HepG2 (cell line): ENCODE data around the gene PAPSS1. TPM values are rescaled to one million over a fixed set of nuclear protein-coding genes. Genes with fewer than 3 reads are reported as not detected.

Source experiments
- ATAC-seq: fragments of 200-7000 bp; cut with Tn5 transposase; 3 replicates; pipeline ENCODE4 v1.9.1; 2020; ENCODE audit warnings: mild to moderate bottlenecking, moderate library complexity
- BruUV-seq: library from RNA; stranded (reverse); fragments of 400-500 nt; replicated peaks from 2 replicates; lab custom pipeline; 2021; lab: Mats Ljungman, UMichigan
- CTCF ChIA-PET: fragments of 300-600 bp; formaldehyde crosslinking; extraction: SDS; loops from one replicate; lab custom pipeline; 2021; ENCODE audit warnings: low total read pairs, inconsistent platforms, low intra/inter-chr PET ratio; lab: Yijun Ruan, JAX
- POLR2A ChIA-PET: fragments of 350-600 bp; sonication (Branson Sonifier 250); formaldehyde crosslinking; loops from one replicate; lab custom pipeline; 2020; ENCODE audit warnings: antibody characterized with exemption, inconsistent platforms; lab: Yijun Ruan, JAX
- DNase-seq: peaks from one replicate; pipeline ENCODE4 v3.0.0-alpha.2; 2015; ENCODE audit warnings: low spot score
- FAIRE-seq: peaks from 3 replicates; lab custom pipeline; 2011; peaks lifted over from hg19 to GRCh38; lab: Jason Lieb, UNC
- H2AFZ ChIP-seq: one replicate; pipeline ENCODE4 v1.6.1; 2011; ENCODE audit warnings: low read length, inconsistent platforms
- H3K27ac ChIP-seq: fragments of 300-600 bp; 3 replicates; pipeline ENCODE4 v1.8.0; 2011; ENCODE audit warnings: mixed run types, mild to moderate bottlenecking, mixed read lengths, low read length, inconsistent platforms; ENCODE audit not compliant: insufficient read depth; ENCODE audit errors: extremely low read length
- H3K27me3 ChIP-seq, 2 experiments: fragments of 200-600 bp in 1 of 2; 2 replicates in 1 of 2; 3 replicates in 1 of 2; pipeline versions ENCODE4 v1.6.0 to v1.8.0; 2011; ENCODE audit warnings: low read length in 2 of 2, mild to moderate bottlenecking in 2 of 2, moderate library complexity in 2 of 2, inconsistent platforms in 1 of 2; ENCODE audit not compliant: insufficient read depth in 2 of 2, control insufficient read depth in 1 of 2
- H3K36me3 ChIP-seq, 2 experiments: fragments of 200-600 bp in 1 of 2; replicated peaks in 1 of 2; 2 replicates in 1 of 2; 3 replicates in 1 of 2; pipeline versions ENCODE4 v1.5.1 to v1.8.0; 2011; ENCODE audit warnings: low read length in 2 of 2, inconsistent platforms in 1 of 2; ENCODE audit not compliant: insufficient read depth in 2 of 2, control insufficient read depth in 1 of 2
- H3K4me1 ChIP-seq: 2 replicates; pipeline ENCODE4 v1.5.1; 2012; ENCODE audit warnings: low read length, inconsistent platforms; ENCODE audit not compliant: insufficient read depth
- H3K4me2 ChIP-seq: 2 replicates; pipeline ENCODE4 v1.6.0; 2011; ENCODE audit warnings: low read depth, low read length, inconsistent platforms
- H3K4me3 ChIP-seq, 3 experiments: fragments of 200-600 bp in 1 of 3; sonication (generic), shearing (Covaris generic) in 1 of 3; replicated peaks in 1 of 3; 2 replicates each; pipeline ENCODE4 v1.5.1; 2011 to 2016; ENCODE audit warnings: low read length in 3 of 3, inconsistent platforms in 2 of 3, low read depth in 2 of 3, mild to moderate bottlenecking in 2 of 3, control low read depth in 1 of 3, mixed read lengths in 1 of 3; ENCODE audit not compliant: insufficient read depth in 1 of 3
- H3K79me2 ChIP-seq: one replicate; pipeline ENCODE4 v1.6.1; 2011; ENCODE audit warnings: low read length, inconsistent platforms; ENCODE audit not compliant: insufficient read depth
- H3K9ac ChIP-seq: 2 replicates; pipeline ENCODE4 v1.6.0; 2011; ENCODE audit warnings: mild to moderate bottlenecking, low read depth, low read length, inconsistent platforms; ENCODE audit not compliant: insufficient read depth
- H3K9me3 ChIP-seq: 2 replicates; pipeline ENCODE4 v1.5.1; 2012; ENCODE audit warnings: mild to moderate bottlenecking, low read length
- H4K20me1 ChIP-seq: 2 replicates; pipeline ENCODE4 v1.6.0; 2011; ENCODE audit warnings: inconsistent platforms, mild to moderate bottlenecking, low read length, moderate library complexity; ENCODE audit not compliant: insufficient read depth
- CEBPB ChIP-seq: IDR thresholded peaks from 2 replicates; pipeline ENCODE4 v1.6.1; 2011; ENCODE audit warnings: low read depth, low read length, improper control_type of control experiment, borderline replicate concordance
- CHCHD3 ChIP-seq: sonication (generic); formaldehyde crosslinking; IDR thresholded peaks from 2 replicates; pipeline ENCODE4 v1.8.0; 2022; ENCODE audit warnings: mild to moderate bottlenecking, missing genetic modification reagents, moderate library complexity
- CHD2 ChIP-seq: IDR thresholded peaks from 2 replicates; pipeline ENCODE4 v1.6.1; 2011; ENCODE audit warnings: low read depth, low read length, improper control_type of control experiment
- RCOR2 ChIP-seq: IDR thresholded peaks from 2 replicates; pipeline ENCODE4 v1.6.1; 2016; ENCODE audit warnings: missing biosample characterization, missing genetic modification reagents
- RFX1 ChIP-seq: fragments of 450-650 bp; IDR thresholded peaks from 2 replicates; pipeline ENCODE4 v1.6.1; 2017
- SOX6 ChIP-seq, 2 experiments: fragments of 450-650 bp in 1 of 2; sonication (generic) in 1 of 2; formaldehyde crosslinking in 1 of 2; IDR thresholded peaks; 2 replicates each; pipeline versions ENCODE4 v1.4.0 to v1.6.1; 2017 to 2020; ENCODE audit warnings: antibody characterized with exemption in 1 of 2, mild to moderate bottlenecking in 1 of 2, missing genetic modification reagents in 1 of 2
- ZMYM4 ChIP-seq: sonication (generic); formaldehyde crosslinking; IDR thresholded peaks from 2 replicates; pipeline ENCODE4 v1.8.1; 2023; ENCODE audit warnings: mild to moderate bottlenecking, missing genetic modification reagents
- ZNF75D ChIP-seq: sonication (generic); formaldehyde crosslinking; IDR thresholded peaks from 2 replicates; pipeline ENCODE4 v1.8.1; 2023; ENCODE audit warnings: missing genetic modification reagents, mild to moderate bottlenecking, borderline replicate concordance
- WGBS: methylation state at CpG from one replicate; pipeline ENCODE4 v1.1.6; 2017; ENCODE audit warnings: low lambda C conversion rate; 5-methylcytosine and 5-hydroxymethylcytosine counted together
- in situ Hi-C: cut with HindIII; loops from 2 replicates; pipeline ENCODE4 v1.10.0; 2017; ENCODE audit warnings: low pct_unique_long_range_greater_than_20kb; ENCODE audit not compliant: extremely low pct_ligation_motif_present
- intact Hi-C: fragments of 100-400 bp; cut with micrococcal nuclease; formaldehyde crosslinking; loops from one replicate; pipeline ENCODE4 v1.10.0; 2022; ENCODE audit not compliant: unreplicated experiment
- polyA plus RNA-seq, 8 experiments: library from polyadenylated mRNA; depleted of rRNA in 3 of 8; stranded (reverse) in 7 of 8; unstranded in 1 of 8; fragments of >200 nt; fragmentation: Illumina TruSeq in 4 of 8; extraction: Trizol in 4 of 8; gene quantifications; 2 replicates each; pipeline versions ENCODE4 v1.2.1 to v1.2.3, GENCODE V29; 2011 to 2016; ENCODE audit warnings: low read depth in 4 of 8, missing spikeins in 1 of 8, mixed read lengths in 1 of 8; ENCODE audit not compliant: insufficient read depth in 1 of 8
- total RNA-seq, 5 experiments: library from RNA; depleted of rRNA; stranded (reverse); fragments of >200 nt; fragmentation: Illumina TruSeq; extraction: Trizol; gene quantifications; 2 replicates each; pipeline ENCODE4 v1.2.3, GENCODE V29; 2016; ENCODE audit warnings: low read depth in 1 of 5

The PAPSS1 gene
- total and polyA plus RNA-seq, 2 of the 13 experiments (the other 11 are each of a cell fraction or from before 2014, with no cell fraction given), result 105 to 126 TPM

GRCh38 chr4:107629318-107629717 lies 90.7 kb downstream of the PAPSS1 start:
- TF ChIP-seq SOX6 (IDR thresholded peaks at IDR 0.05) (no peak), SOX6 (CRISPR knock-in tag; IDR thresholded peaks at IDR 0.05) (no peak), CHD2 (no peak), CHCHD3 (no peak)
- TF ChIP-seq, all 625 proteins: peak for 0
- DNase-seq (no peak), ATAC-seq (no peak), FAIRE-seq (no peak)
- H3K4me1 ChIP-seq, result peaks cover 51% of the 10 kb centered on the region
- no peaks in the 10 kb centered on the region for H3K9me3 ChIP-seq
- H3K27ac ChIP-seq, result no peak overlapping the region
- H3K4me2 ChIP-seq, result no peak overlapping the region
- 90% methylated on average over 3 of the region's 3 CpGs for WGBS
- ChIA-PET POLR2A (no interaction called here), CTCF (no interaction called here)
- no peak overlapping the region for H3K9ac ChIP-seq
- BruUV-seq, result no TSS peak
- intact Hi-C loops (loop anchor here (10.0 kb wide), 1 partner anchor 1475 kb away; no protein-coding TSS in a partner anchor), in situ Hi-C loops (no loop called here)
- H3K79me2 ChIP-seq, result peaks cover 3% of the 10 kb centered on the region
- H4K20me1 ChIP-seq, result no peaks in the 10 kb centered on the region
- H3K36me3 ChIP-seq, result peaks cover 2 to 6% of the 10 kb centered on the region in 2 experiments; a peak in 3 of 5 replicates
- H2AFZ ChIP-seq, result no peak overlapping the region
- H3K4me3 ChIP-seq, result no peak overlapping the region
- H3K27me3 ChIP-seq, result no peaks in the 10 kb centered on the region

GRCh38 chr4:107625391-107625902 lies 94.6 kb downstream of the PAPSS1 start:
- 86% methylated on average over 4 of the region's 4 CpGs for WGBS
- Histone ChIP-seq H3K27me3 (no peaks in the 10 kb centered on the region), H3K27ac (no peak overlapping the region), H3K4me1 (peaks cover 24% of the 10 kb centered on the region), H3K4me2 (no peak overlapping the region), H3K4me3 (no peak overlapping the region), H4K20me1 (no peaks in the 10 kb centered on the region), H3K79me2 (no peaks in the 10 kb centered on the region), H3K9ac (no peak overlapping the region), H3K36me3 (peaks cover 1 to 3% of the 10 kb centered on the region in 2 experiments; a peak in 2 of 5 replicates), H2AFZ (no peak overlapping the region), H3K9me3 (no peaks in the 10 kb centered on the region)
- no TSS peak for BruUV-seq
- DNase-seq, result no peak
- intact Hi-C loops, result loop anchor here (10.0 kb wide), 1 partner anchor 1471 kb away; no protein-coding TSS in a partner anchor
- ChIA-PET POLR2A (no interaction called here), CTCF (no interaction called here)
- no peak for FAIRE-seq
- no peak for ATAC-seq
- in situ Hi-C loops, result no loop called here
- TF ChIP-seq CEBPB, result peak; percentile 87
- no peak for TF ChIP-seq ZNF75D (CRISPR knock-in tag)
- TF ChIP-seq RFX1, result no peak
- 0 out of 2 replicates have a peak, but pooled peaks have one; percentile 30 for TF ChIP-seq ZMYM4 (CRISPR knock-in tag)
- no peak for TF ChIP-seq RCOR2 (CRISPR knock-in tag)
